NCI-H524 treated with DMSO at 0.1 percent for 48 hours (cell line): ENCODE data around the gene HMHB1.
"Not testable (repeated sequence)": the region's sequence is repeated elsewhere in the genome, so short reads cannot be mapped to it uniquely, and the experiment has no call there.

Source experiments
- DNase-seq: peaks from one replicate; lab custom pipeline; 2025; lab: John Stamatoyannopoulos, UW

HMHB1 gene

DNA sequence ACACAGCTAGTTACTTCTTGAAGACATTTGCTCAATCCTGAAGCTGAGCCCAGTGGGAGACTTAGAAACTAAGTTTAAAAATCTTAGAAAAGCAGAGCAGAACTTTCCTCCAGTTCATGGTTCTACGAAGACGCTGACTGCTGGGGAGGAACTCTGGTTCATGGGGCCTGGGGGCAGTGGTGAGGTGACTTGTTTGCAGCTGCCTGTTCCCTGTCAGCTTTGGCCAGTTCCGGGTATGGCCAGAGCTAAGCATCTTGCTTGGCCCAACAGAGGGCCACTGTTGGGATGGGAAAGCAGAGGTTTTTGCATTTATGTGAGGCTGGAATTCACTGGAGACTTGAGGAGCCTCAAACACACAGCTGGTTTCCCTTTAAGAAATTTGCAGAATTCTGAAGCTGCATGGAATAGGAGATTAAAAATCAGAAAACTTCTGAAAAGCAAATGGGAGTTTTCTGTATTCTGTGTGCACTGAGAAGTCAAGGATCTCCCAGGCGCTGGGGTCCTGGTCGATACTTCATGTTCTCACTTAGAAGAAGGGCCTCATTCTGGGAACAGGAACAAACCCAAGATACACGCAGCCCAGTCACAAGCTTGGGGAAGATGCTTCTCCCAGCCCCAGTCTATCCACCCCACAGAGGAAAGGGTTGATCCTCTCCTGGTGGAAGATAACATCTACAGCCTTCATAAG, 10.6 kb upstream of the HMHB1 start:
- DNase-seq: no peak

DNA sequence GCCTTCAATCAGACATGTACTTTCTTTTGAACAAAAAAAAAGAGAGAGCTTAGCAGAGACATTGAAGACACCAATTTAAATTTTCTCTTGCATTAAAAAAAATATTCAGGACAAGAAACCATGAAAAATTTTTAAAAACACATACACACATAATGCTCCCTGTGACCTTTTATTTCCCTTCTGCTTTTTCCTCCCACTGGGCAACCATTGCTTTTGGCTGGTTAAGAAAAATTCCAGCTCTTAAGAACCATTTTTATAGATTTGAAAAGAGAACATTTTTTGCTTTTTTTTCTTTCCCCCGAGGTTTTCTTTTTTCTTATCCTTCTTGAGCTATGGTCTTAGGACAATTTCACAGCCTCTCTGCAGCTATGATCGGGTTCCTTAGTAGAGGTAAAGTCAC, 6.1 kb upstream of the HMHB1 start:
- DNase-seq: no peak

DNA sequence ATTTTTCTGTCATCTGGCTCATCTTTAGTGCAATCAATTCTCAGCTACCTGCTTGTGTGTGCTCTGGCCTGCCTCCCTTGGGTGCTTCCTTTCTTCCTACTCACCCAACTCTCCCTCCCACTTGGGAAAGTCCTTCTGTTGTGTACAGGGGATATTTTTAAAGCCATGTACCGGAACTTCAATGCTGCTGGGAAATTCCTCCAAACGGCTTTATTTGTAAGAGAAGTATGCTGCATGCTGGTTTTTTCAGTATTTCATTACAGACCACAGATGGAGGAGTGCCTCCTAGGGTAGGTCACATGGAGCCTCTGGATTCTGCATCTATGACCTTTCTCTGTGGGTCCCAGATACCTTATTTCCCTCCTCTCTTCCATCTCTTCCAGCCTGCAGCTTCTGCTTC, 5.4 kb upstream of the HMHB1 start:
- DNase-seq: peak; percentile 25

DNA sequence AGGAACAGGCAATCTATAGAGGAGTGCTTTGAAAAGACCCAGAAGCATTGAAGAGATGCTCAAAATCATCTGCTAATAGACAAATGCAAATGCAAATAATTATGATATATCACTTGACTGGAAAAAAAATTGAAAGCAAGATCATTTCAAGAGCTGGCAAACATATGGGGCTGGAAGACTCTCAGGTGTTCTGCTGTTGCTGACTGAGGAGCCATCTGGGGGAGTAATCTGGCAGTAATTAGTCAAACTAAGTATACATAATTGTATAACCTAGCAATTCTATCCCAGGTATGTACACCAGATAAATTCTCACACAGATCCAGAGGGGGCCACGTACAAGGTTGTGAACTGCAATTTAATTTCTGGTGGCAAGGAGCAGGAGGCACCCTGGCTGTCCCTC, 4.6 kb upstream of the HMHB1 start:
- peak; percentile 73 for DNase-seq

DNA sequence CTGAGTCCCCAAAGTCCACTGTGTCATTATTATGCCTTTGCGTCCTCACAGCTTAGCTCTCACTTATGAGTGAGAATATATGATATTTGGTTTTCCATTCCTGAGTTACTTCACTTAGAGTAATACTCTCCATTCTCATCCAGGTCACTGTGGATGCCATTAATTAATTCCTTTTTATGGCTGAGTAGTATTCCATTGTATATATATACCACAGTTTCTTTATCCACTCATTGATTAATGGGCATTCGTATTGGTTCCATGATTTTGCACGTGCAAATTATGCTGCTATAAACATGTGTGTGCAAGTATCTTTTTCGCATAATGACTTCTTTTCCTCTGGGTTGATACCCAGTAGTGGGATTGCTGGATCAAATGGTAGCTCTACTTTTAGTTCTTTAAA, 4.4 kb downstream of the HMHB1 start:
- DNase-seq: not testable (repeated sequence)

DNA sequence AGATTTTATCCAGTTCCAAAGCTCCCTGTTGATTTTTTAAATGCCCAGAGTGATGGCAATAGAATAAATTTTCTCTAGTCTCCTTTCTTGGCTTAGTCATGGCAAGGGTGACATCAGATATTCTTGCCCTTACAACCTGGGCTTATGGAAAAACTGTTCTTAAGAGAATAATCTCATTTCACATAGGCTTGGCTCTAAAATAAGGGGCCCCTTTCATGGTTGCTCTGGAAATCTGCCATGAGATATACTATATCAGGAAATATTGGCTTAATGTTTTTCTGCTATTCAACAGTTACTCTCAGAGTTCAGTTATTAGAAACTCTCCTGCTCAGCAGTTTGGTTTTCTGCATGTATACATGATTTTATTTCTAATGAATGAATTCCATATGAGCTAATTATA, 7.8 kb downstream of the HMHB1 start:
- DNase-seq: no peak

DNA sequence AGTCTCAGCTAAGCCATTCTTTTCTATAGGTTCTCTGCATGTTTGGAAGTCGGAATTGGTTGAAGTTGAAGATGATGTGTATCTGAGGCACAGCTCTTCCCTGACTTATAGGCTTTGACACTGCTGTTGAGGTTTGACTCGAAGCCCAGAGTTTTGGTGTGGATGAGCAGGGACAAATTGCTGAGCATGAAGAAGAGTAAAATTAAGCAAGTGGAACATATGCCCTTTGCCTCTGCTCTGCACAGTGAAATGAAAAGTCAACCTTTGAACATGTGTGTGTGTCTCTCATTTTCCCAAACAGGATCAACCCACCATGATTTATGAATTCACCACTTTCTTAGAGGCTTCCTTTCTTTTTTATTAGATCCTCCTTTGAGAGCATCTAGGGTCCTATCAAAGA, 8.5 kb downstream of the HMHB1 start:
- DNase-seq: no peak

DNA sequence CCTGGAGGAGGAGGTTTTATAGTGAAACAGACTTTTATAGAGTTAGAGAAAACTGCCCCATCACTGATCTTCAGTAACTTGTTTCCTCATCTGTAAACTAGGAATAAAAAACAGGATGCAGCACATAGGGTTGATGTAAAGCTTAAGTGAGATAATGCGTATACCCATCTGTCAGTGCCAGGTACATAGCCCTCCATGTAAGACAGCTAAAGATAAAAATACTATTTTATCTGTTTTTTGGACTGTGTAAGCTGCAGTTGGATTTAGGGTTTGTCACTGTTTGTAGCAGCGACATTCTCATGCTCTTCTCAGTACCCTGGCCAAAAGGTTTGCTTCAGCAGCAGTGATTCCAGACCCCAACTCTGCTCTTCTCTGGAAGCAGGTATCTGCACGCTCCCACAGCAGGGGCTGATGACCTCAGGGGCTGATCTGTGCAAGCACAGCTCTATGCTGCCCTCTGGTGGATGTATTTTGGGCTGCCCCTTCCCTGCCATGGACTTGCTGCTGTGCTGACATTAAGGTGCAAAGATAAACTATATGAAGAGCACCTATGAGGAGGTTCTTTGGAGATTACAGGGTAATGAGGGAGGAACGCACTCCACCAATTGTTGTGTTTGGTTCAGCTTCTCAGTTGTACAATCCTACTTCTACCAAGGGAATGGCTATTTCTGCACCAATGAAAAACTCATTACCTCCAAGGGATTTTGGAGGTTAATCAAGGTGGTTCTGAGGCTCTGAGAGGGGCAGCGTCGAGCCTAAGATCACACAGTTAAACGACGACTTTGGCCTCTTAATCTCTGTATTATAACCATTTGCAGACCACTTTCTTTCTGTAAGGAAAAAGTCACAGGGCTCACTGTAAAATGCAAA, 13.1 kb downstream of the HMHB1 start:
- DNase-seq: peak; percentile 75

DNA sequence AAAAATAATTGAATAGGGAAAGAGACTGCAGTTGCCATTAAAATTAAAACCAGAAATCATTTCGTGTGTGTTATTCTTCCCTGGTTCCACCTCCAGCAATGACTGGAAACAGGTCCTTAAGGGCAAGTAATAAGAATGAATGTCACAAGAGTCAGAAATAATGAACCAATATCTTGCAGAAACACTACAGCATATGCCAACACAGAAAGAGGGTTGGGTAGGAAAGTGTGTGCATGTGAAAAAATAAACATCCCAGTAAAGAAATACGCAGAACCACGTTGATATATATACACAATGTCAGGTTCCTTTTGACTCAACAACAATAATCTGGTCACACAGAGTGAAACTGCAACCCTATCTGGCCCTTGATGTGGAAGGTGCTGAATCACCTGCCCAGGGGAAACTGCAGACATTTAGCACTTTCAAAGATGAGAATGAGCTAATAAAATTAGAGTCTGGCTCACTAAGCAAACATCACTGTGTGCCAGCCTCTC, 15.0 kb downstream of the HMHB1 start:
- DNase-seq: no peak

DNA sequence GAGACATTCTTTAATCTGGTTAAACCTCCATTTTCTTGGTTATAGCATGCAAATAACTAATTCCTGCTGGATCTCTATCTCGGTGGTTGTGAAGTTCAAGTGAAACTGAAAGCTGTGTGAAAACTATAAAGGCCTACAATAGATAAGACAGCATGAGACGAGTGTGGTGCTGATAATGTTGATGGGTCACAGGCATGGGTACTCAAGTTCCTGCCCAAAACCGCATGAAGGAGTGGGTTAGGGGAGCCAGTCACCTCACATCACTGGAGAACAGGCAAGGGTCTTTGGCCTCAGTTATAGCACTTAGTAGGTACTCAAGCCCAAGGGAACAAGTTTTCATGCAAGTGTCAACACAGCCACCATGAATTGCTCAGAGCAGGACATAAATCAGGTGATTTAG, 16.7 kb downstream of the HMHB1 start:
- DNase-seq: no peak

DNA sequence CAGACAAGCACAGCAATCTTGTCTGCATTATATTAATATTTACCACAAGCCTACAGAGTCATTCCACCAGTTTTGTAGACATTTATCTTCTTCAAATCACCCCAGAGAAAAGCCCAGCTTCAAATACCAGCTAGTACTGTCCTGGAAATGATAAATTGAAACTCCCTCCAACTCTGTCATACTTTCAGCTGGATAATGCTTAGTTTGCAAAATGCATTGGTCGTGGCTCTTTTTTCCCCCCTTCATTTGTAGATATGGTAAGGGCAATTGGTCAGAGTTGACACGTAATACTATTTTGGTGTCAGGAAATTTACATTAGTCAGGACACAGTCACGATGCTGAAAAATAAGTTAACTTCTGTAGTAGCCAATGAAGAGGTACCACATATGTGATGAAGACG, 21.2 kb downstream of the HMHB1 start:
- DNase-seq: no peak

DNA sequence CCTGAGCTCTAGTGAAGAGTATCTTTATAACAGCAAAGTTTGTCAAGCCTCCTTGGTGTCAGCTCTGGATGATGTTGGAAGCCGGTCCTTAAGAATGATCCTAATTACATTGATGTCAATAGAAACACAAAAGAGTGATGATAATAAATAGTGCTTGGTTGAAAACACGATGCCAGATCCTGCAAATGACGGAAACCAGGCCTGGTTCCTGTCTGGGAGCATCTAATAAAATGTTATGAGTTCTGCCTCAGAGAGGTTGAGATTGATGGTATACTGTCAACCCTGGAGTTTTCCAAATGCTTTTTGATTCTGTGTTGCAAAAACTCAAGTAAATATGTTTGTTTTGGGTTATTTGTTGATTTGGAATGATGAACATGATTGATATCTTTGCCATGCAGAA, 23.3 kb downstream of the HMHB1 start:
- no peak for DNase-seq

DNA sequence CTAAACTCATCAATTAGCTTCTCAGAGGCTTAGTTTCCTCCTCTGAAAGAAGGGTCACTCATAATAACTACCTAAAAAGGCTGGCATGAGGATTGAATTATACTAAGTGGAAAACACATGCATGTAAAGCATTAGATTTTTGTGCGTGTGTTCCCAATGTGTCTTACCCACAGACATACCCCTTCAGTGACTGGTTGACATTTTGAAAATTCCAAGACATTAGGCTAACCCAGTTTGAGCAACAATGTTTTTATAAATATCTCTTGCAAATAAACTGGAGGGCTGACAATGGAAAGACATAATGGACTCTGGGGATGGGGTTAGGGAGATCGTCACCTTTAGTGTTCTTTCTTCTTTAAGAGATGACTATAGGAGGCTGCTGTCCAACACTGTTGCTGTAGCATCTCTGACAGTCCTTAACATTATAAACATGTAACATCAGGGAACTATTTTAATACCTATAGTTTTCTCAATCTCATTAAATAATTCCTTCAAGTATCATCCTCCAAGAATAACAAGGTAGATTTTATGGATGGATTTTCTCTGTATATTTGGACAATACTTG, 24.3 kb downstream of the HMHB1 start:
- DNase-seq: no peak

DNA sequence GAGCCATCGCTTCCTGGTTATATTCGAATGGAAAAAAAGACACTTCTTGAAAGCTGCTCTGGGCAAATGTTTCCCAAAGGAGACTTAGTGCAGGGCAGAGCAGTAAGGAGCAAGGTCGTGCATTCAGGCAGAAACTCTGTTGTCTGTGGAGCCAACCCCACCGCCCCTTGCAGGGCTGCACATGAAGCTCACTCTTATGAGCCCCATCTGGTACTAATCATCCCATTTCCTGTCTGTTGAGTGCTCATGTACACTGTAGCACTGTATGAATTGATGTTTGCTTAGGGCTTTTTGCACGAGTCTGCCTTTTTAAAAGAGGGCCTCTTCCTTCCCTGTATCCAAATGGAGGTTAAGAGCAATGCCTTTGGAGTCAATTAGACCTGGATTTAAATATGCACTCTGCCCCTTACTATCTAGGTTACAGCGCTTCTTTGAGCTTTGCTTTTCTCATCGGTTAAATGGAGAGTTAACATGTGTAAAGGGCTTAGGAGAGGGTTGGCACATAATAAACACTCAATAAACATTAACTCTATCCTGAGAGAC, 25.4 kb downstream of the HMHB1 start:
- DNase-seq: no peak

DNA sequence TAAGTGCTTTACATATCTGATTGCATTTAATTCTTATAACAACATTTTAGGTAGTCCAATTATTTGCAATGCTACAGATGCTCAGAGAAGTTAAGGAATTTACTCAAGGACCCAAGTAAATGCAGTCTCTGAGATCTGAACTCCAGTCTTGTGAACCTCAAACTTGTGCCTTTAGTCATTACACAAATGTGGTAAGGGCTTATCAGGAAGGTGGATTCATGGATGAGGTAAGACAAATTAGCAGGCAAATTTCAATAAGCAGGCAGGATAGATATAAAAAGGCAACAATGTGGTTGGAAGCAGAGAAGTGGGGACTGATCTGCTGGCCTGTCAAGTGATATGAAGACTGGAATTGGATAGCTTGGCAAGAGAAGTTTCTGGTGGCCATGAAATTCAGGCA, 29.5 kb downstream of the HMHB1 start:
- no peak for DNase-seq

DNA sequence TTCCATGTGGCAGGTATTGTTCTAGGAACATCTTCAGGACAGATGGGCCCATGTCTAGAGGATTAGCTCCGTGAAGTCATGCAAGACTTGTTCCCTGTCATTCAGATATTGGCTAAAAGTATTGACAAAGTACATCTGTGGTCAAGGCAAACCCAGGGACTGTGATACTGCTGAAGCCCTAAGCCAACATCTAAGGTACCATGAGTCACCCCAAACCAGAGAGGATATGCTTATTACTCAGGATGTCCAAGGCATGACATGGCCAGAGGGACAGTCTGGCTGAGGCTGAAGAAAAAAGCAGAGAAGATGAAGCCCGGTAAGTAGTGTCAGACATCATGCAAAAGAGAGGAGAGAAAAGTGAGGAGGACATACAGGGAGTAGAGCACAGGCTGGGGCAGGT, 31.0 kb downstream of the HMHB1 start:
- no peak for DNase-seq

DNA sequence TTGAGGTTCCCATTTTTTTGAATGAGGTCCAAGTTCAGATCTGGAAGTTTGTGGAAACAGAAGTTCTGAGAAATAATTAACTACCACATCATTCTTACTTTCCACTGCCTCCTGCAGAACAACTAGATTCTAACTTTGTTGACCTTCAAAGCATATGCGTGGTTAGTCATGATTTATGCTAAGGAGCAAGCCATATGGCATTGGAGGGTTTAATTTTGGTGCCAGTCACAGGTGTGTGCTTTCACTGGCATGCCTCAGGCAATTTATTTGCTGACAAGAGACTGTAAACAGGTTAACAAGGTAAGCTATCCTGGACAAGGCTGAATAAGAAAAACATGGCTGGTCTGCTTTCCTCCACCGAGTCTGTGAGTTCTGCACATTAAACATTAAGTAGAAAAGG, 31.5 kb downstream of the HMHB1 start:
- DNase-seq: no peak

DNA sequence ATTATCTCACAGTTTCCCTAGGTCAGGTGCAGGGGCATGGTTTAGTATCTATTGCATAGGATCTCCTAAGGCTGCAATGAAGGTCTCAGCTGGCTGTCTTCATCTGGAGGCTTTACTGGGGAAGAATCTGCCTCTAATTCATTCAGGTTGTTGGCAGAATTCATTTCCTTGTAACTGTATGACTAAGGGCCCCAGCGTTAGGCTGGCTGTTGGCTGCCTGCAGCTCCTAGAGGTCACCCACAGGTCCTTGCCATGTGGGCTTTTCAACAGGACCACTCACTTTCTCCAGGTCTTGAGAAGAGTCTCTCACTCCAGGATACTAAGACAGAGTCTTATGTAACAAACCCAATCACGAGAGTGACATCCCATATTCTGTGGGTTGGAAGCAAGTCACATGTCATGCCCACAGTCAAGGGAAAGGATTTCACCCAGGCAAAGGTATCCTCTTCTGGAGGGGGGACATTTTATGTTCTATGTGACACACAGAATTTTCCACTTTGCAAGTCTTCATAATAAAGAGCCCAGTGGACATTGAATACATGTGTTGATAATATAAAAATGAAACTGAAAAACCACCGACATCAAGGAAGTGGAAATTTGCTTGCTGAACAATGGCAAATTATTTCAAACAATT, 38.2 kb downstream of the HMHB1 start:
- DNase-seq: no peak

DNA sequence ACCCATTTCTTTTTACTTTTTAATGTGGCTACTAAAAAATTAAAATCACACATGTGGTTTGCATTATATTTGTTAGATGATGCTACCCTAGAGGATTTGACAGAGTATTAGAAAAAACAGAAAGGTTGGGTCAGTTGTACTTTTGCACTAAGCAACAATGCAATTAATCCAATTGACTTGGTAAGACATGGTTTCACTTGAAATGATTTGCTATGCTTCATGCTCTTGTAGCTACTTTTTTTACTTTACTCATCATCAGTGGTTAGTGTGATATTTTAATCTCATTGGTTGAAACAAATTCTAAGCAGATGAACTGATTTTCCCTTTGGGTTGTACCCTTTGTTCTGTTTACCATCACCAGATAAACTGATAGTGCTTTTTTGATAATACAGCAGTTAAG, 39.4 kb downstream of the HMHB1 start:
- no peak for DNase-seq

DNA sequence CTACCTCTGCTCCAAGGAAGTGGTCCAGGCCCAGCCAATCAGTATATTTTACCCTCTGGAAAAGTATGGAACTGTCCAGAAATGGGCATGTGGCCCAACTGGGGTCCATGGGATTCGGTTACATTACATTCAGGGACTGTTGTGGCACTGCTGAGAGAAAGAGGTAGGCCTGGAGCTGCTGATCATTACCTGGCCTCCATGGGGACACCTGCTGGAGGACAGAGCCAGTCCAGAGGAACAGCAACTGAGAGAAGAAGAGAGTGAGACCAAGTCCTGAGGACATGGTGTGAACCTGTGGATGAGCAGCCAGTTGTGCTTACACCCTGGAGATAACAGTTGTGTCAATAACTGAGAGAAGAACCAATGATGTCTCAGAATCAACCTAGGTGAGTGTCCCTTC, 48.2 kb downstream of the HMHB1 start:
- no peak for DNase-seq

DNA sequence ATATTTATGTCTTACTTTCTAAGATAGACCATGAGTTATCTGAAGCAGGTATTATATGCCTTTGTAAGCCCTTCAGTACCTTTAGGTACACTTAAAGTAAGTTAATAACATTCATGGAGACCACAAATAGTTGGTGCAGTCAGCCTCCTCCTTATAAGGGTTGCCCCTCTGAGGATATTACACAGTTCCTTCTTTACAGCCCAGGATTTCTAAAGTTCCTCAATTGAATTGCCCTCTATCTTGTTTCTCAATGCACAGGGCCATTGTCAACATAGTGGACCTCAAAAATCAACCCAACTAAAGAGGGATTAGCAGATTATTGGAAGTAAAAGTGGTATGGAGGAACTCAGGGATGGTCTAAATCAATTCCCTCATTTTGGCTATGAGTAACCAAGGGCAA, 50.3 kb downstream of the HMHB1 start:
- no peak for DNase-seq

DNA sequence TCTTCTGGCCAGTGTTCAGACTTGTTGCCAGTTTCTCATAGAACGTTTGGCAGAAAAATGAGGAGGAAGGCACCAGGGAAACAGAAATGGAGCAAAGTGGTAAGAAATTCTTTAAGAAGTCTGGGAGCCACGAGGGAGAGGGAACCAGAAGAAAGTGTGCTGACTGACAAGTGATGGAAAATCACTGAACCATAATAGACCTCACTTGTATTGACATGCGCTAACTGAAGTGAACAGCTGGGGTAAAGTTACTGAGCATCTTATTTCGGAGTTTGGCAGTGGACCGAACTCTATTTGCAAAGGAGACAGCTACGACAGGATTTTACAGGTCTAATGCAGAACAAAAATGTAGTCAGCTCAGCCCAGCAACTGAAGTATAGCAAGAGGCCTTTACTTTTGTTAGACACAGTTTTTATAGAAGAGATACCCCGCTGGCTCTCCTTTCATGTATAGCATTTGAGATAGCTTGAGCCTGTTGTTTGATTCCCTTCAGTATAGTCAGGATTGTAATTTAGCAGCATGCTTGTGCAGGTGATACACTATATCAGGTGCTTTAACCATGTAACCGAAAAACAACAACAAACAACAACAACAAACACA, 53.6 kb downstream of the HMHB1 start:
- DNase-seq: no peak
